IPS-18a (cell line): ENCODE results near the gene PAK2.
"Not testable (repeated sequence)": the region's sequence is repeated elsewhere in the genome, so short reads cannot be mapped to it uniquely, and the experiment has no call there.

Experiments
- H3K27ac ChIP-seq: one replicate; pipeline ENCODE4 v1.5.1; 2013; ENCODE audit warnings: low read length
- H3K27me3 ChIP-seq: one replicate; pipeline ENCODE4 v1.6.1; 2013; ENCODE audit warnings: mild to moderate bottlenecking, low read length; ENCODE audit not compliant: control insufficient read depth, insufficient read depth
- H3K36me3 ChIP-seq: one replicate; pipeline ENCODE4 v1.6.1; 2013; ENCODE audit warnings: low read depth, low read length; ENCODE audit not compliant: control insufficient read depth
- H3K4me1 ChIP-seq: one replicate; pipeline ENCODE4 v1.6.1; 2013; ENCODE audit warnings: low read depth, low read length; ENCODE audit not compliant: control insufficient read depth
- H3K4me3 ChIP-seq: one replicate; pipeline ENCODE4 v1.5.1; 2013; ENCODE audit warnings: low read length
- H3K9ac ChIP-seq: one replicate; pipeline ENCODE4 v1.6.1; 2013; ENCODE audit warnings: mild to moderate bottlenecking, low read length, moderate library complexity
- H3K9me3 ChIP-seq: one replicate; pipeline ENCODE4 v1.6.1; 2013; ENCODE audit warnings: low read depth, low read length; ENCODE audit not compliant: control insufficient read depth

PAK2 gene

DNA sequence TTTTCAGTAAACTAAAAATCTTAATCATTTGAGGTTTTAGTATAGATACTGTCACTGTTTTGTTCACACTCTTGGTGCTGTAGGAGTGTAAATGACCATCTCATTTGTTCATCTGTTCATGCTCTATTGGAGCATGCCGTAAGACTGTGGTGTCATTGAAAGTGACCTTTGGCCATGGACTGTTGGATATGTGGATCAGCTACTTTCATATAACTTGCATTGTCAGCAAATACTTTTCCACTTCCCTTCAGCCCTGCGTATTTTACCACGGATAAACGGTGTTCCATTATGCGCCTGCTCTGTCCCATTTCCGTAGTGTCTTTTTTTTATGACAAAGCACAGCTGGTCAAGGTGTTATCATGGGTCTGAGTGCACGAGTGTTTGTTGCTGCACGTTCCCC lies 95.4 kb downstream of the PAK2 start:
- no peak overlapping the region for H3K9ac ChIP-seq
- H3K4me1 ChIP-seq: no peaks in the 10 kb centered on the region
- no peaks in the 10 kb centered on the region for H3K9me3 ChIP-seq

DNA sequence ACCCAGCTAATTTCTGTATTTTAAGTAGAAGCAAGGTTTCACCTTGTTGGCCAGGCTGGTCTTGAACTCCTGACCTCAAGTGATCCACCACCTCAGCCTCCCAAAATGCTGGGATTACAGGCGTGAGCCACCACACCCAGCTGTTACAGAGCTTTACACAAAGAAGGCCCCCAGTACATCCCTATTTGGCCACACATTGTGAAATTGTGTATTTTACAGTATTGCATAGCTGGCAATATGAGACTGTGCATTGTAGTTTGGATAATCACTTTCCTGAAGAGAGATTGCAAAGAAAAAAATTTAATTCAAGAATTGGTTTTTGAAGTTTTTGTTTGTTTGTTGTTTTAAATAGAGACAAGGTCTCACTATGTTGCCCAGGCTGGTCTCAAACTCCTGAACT lies 97.0 kb downstream of the PAK2 start:
- not testable (repeated sequence) for H3K36me3 ChIP-seq, H3K4me1 ChIP-seq, H3K27ac ChIP-seq, H3K4me3 ChIP-seq, H3K27me3 ChIP-seq, H3K9ac ChIP-seq, H3K9me3 ChIP-seq

More for the DNA sequence above, 95.4 kb downstream of the PAK2 start:
- peaks cover 5% of the 10 kb centered on the region for H3K36me3 ChIP-seq
- no peaks in the 10 kb centered on the region for H3K27me3 ChIP-seq
- no peak overlapping the region for H3K4me3 ChIP-seq
- H3K27ac ChIP-seq: no peak overlapping the region

DNA sequence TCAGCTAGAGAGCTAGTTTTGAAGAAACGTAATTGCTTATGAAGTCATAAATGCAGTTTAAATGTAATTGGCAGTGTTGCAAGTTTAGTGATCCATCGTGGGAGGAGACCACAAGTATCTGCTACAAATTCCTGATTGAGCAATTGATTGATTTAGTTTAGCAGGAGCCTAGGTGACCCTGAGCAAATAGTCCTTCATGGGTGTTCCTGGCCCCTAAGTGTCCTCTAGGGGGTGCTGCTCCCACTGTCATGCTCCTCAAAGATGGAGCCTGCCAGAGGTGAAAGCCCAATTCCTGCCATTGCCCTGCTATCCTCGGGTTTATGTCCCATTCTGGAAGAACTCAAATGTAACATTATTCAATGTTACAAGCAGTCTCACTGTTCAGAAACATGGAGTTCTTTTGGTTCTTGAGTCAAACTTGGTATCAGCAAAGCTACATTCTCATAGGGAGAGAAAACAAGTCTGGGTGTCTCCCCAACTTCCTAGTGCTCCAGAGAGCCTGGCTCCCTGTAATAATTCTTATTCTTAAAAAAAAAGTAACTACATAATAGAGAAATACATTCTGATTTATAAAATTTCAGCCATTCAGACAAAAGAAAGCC lies 98.3 kb downstream of the PAK2 start:
- H3K9me3 ChIP-seq: no peaks in the 10 kb centered on the region
- H3K27me3 ChIP-seq: no peaks in the 10 kb centered on the region

DNA sequence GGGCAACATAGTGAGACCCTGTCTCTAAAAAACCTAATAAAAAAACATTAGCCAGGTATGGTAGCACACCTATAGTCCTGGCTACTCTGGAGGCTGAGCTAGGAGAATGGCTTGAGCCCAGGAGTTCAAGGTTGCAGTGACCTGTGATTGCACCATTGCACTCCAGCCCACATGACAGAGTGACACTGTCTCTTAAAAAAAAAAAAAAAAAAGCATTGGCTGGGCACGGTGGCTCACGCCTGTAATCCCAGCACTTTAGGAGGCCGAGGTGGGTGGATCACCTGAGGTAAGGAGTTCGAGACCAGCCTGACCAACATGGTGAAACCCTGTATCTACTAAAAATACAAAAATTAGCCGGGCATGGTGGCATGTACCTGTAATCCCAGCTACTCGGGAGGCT lies 99.7 kb downstream of the PAK2 start:
- H3K4me3 ChIP-seq, H3K27me3 ChIP-seq, H3K9ac ChIP-seq, H3K4me1 ChIP-seq, H3K9me3 ChIP-seq, H3K36me3 ChIP-seq, H3K27ac ChIP-seq: not testable (repeated sequence)

More for the DNA sequence above, 98.3 kb downstream of the PAK2 start:
- H3K9ac ChIP-seq: no peak overlapping the region
- H3K4me3 ChIP-seq: no peak overlapping the region
- H3K27ac ChIP-seq: no peak overlapping the region
- no peaks in the 10 kb centered on the region for H3K36me3 ChIP-seq
- H3K4me1 ChIP-seq: no peaks in the 10 kb centered on the region

DNA sequence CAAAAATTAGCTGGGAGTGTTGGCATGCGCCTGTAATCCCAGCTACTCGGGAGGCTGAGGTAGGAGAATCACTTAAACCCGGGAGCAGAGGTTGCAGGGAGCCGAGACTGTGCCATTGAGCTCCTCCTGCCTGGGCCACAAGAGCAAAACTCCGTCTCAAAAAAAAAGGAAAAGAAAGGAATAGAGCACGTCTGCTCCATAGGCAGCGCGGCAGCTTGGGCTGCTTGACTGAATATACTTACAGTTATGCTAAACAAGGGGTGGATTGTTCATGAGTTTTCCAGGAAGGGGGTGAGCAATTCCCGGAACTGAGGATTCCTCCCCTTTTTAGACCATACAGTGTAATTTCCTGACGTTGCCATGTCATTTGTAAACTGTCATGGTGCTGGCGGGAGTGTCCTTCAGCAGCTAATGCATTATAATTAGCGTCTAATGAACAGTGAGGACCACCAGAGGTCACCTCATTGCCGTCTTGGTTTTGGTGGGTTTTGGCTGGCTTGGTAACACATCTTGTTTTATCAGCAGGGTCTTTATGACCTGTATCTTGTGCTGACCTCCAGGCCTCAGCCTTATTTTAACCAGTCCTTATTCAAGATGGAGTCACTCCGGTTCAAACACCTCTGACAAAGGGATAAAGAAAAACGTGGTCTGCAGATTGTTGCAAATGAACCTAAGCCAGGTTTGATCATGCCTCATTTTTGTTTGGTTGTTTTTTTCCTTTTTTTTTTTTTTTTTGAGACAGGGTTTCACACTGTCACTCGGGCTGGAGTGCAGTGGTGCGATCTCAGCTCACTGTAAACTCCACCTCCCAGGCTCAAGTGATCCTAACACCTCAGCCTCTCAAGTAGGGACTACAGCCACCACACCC lies 103.1 kb downstream of the PAK2 start:
- H3K36me3 ChIP-seq: no peaks in the 10 kb centered on the region
- no peak overlapping the region for H3K9ac ChIP-seq
- H3K27me3 ChIP-seq: no peaks in the 10 kb centered on the region
- H3K9me3 ChIP-seq: peaks cover 2% of the 10 kb centered on the region
- H3K4me3 ChIP-seq: no peak overlapping the region
- H3K27ac ChIP-seq: no peak overlapping the region
- H3K4me1 ChIP-seq: no peaks in the 10 kb centered on the region

DNA sequence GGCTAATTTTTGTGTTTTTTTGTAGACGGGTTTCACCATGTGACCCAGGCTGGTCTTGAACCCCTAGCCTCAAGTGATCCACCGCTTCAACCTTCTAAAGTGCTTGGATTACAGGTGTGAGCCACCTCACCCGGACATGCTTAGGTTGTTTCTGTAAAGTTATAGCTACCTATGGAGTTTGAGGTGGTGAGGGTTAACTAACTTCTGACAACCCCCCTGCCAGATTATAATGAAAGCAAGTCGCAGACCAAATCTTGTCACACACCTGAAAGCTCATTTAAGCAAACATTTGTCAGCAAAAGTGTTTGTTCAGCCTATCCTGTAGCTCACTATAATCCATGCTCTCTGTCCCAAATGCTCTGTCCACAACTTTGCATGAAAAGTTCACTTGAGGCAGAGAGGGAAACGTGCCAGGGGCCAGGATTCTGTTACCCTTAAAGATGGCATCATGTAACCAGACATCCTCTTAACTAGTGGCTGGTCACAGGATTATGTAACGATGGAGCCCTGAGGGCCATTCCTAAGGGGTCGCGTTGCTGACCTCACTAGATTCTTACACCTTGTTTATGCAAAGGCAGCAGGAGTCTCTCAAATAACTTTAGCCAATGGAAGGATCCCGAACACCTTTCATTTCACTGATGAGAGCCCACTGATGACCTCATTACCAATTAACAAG lies 103.9 kb downstream of the PAK2 start:
- no peak overlapping the region for H3K4me3 ChIP-seq
- H3K27me3 ChIP-seq: no peaks in the 10 kb centered on the region

DNA sequence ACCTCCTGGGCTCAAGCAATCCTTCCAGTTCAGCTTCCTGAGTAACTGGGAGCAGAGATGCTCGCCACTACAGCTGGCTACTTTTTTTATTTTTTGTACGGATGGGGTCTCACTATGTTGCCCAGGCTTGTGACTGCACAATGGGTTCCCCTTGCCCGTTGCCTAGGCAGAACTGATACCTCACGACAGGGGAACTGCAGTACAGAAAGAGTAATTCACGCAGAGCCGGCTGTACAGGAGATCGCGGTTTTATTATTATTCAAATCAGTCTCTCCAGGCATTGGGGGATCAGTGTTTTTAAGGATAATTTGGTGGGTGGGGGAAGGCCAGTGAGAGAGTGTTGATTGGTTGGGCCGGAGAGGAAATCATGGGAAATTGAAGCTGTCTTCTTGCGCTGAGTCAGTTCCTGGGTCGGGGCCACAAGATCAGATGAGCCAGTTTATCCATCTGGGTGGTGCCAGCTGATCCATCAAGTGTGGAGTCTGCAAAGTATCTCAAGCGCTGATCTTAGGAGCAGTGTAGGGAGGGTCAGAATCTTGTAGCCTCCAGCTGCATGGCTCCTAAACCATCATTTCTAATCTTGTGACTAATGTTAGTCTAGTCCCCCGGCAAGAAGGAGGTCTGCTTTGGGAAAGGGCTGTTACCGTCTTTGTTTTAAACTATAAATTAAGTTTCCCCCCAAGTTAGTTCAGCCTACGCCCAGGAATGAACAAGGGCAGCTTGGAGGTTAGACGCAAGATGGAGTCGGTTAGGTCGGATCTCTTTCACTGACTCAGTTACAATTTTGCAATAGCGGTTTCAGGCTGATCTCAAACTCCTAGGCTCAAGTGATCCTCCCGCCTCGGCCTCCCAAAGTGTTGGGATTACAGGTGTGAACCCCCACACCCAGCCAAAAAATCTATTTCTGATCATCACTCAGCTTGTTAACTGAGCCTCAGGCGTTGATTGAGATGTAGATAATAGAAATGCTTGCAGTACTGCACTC lies 104.9 kb downstream of the PAK2 start:
- H3K36me3 ChIP-seq, H3K27ac ChIP-seq, H3K4me3 ChIP-seq, H3K9me3 ChIP-seq, H3K4me1 ChIP-seq, H3K27me3 ChIP-seq, H3K9ac ChIP-seq: not testable (repeated sequence)

More for the DNA sequence above, 103.9 kb downstream of the PAK2 start:
- no peaks in the 10 kb centered on the region for H3K36me3 ChIP-seq
- no peak overlapping the region for H3K9ac ChIP-seq
- peaks cover 4% of the 10 kb centered on the region for H3K9me3 ChIP-seq
- H3K27ac ChIP-seq: no peak overlapping the region
- H3K4me1 ChIP-seq: no peaks in the 10 kb centered on the region

DNA sequence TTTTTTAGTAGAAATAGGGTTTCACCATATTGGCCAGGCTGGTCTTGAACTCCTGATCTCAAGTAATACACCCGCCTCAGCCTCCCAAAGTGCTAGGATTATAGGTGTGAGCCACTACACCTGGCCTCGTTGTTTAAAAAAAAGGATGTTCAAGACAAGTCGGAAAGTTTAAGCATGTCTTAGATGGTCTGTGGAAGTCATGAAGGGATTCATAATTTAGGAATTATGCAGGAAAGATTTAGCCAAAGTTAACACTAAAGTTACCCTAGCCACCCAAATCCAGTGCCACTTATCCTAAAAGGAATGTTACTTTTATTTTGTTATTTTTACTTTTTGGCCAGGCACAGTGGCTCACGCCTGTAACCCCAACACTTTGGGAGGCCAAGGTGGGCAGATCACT lies 108.7 kb downstream of the PAK2 start:
- not testable (repeated sequence) for H3K9ac ChIP-seq, H3K4me1 ChIP-seq, H3K27me3 ChIP-seq, H3K9me3 ChIP-seq, H3K27ac ChIP-seq, H3K4me3 ChIP-seq, H3K36me3 ChIP-seq

DNA sequence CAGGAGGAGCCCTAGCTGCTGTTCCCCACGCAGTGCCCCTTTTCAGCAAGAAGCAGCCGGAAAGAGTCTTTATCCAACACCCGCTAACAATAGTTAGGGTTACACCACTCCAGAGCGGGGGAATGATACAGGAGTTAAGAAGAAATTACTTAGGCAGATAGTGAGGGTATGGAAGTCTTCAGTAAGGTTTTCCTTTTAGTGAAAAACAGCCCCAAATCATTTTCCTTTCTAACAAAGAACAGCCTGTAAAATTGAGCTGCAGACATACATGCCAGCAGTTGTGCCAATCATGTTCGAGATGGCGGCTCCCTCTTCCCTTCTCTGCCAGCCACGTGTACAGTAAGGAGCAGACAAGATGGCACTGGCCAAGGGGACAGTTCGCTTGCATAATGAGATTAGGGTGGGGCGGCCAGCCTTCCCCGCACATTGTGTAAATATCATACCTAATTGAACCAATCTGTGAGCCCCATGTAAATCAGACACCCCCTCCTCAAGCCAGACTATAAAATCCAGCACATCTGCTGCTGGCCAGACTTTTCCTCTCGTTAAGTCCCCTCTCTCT lies 109.6 kb downstream of the PAK2 start:
- Histone ChIP-seq H3K4me3 (no peak overlapping the region), H3K27me3 (no peaks in the 10 kb centered on the region), H3K9me3 (peaks cover 9% of the 10 kb centered on the region), H3K36me3 (no peaks in the 10 kb centered on the region), H3K9ac (no peak overlapping the region), H3K27ac (no peak overlapping the region), H3K4me1 (no peaks in the 10 kb centered on the region)

DNA sequence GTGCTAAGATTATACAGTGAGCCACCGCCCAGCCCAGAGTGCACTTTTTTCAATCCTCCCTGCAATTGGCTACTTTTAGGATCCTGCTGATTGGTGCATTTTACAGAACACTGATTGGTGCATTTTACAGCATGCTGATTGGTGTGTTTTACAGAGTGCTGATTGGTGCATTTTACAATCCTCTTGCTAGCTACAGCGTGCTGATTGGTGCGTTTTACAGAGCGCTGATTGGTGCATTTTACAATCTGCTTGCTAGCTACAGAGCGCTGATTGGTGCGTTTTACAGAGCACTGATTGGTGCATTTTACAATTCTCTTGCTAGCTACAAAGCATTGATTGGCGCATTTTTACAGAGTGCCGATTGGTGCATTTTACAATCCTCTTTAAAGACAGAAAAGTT lies 123.3 kb downstream of the PAK2 start:
- not testable (repeated sequence) for H3K4me3 ChIP-seq, H3K27ac ChIP-seq, H3K4me1 ChIP-seq, H3K27me3 ChIP-seq, H3K9ac ChIP-seq, H3K9me3 ChIP-seq, H3K36me3 ChIP-seq

DNA sequence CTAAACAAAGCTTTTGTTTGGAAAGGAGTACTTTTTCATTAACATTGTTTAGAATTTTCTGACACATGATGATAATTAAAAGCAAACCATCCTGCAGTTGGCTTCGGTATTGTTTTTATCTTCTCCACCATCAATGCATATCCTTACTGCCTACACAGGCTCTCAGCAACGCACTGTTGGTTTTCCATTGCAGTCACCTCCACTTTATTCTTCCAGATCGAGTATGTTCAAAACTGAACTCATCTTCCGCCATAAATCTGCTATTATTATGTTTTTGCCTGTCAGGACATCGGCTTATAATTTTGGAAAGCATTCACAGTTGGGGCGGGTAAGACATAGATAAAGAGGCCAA lies 127.5 kb downstream of the PAK2 start:
- Histone ChIP-seq H3K36me3 (no peaks in the 10 kb centered on the region), H3K27me3 (no peaks in the 10 kb centered on the region), H3K9me3 (no peaks in the 10 kb centered on the region), H3K4me3 (peak overlapping the region; percentile 73), H3K9ac (peak overlapping the region; percentile 61), H3K27ac (peak overlapping the region; percentile 16), H3K4me1 (no peaks in the 10 kb centered on the region)
